ENCODE data around the gene GLCE. TPM values are rescaled to one million over a fixed set of nuclear protein-coding genes. Genes with fewer than 3 reads are reported as not detected.

The GLCE gene
- total RNA-seq, 4 donors from 2014 or later = 20.4 to 26.1 (median 22.9) TPM

DNA sequence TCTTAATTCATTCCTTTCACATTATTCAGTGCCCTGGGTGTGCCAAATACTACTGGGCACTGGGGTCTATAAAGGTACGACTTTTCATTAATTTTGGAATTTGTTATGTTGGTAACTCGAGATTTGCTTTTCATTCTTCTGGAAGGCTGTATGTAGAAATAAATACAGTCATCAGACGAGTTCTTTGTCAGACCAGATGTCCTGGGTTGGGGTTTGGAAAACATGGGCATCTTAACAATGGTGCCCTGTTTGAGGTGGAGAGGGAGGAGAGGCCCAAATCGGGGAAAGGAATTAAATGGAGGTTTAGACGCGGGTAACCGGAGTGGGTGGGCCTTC is 662 bp upstream of the GLCE start:
- peak overlapping the region; percentile 81 to 99 (median 90) for H3K4me3 ChIP-seq
- H3K9me3 ChIP-seq = no peaks in the 10 kb centered on the region
- peak overlapping the region; percentile 87 to 92 (median 91) for H3K27ac ChIP-seq
- no peaks in the 10 kb centered on the region for H3K36me3 ChIP-seq
- intact Hi-C loops (cut with DNase I) = no loop called here
- no peak for TF ChIP-seq CTCF (IDR thresholded peaks at IDR 0.05)
- no peak for TF ChIP-seq POLR2A (IDR thresholded peaks at IDR 0.05)
- 13 to 15% methylated on average over 7 of the region's 7 CpGs for WGBS, 2 donors
- no peak for DNase-seq
- no peaks in the 10 kb centered on the region for H3K27me3 ChIP-seq
- H3K4me1 ChIP-seq = peaks cover 0 to 26% (median under 1%) of the 10 kb centered on the region in 3 donors

DNA sequence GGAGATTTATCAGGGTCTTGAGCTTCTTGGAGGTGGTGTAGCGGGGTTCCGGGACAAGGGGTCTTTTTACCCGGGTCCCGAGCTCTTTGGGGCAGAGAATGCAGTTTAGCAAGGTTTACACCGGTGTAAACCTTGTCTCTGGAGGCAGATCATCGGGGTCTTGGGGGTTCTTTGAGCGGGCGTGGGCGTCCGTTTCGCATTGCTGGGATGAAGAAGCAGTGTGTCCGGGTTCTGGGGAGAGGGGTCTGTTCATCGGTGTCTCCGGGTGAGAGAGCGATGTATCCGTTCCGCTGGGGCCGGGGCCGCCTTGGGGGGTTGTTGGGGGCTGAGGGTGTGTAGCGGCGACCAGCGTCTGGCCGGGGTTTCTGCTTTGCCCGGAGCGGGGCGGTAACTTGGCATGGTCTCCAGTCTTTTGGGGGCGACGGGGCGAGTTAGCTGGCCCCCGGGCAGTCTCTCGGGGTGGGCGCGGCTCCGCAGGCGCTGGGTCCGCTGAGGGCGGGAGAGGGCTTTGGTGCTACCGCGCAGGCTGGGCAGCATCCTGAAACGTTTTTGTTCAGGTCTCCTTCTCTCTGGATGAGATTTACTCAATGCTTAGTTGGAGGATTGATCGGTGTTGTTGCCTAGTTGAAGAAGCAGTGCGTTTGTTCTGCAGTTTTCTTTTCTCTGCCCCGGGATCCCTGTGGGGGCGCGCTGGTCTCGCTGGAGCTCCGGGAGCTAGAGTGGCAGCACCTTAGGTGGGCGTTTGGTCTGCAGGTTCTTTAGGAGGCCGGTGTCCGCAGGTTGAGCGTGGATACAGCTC is 843 bp downstream of the GLCE start:
- Histone ChIP-seq H3K36me3 (no peaks in the 10 kb centered on the region), H3K4me3 (peak overlapping the region; percentile 81 to 99 (median 90)), H3K27ac (peak overlapping the region; percentile 87 to 92 (median 91)), H3K4me1 (peaks cover 0 to 36% (median 0%) of the 10 kb centered on the region in 3 donors), H3K9me3 (no peaks in the 10 kb centered on the region), H3K27me3 (no peaks in the 10 kb centered on the region)
- DNase-seq = no peak
- intact Hi-C loops (cut with DNase I) = no loop called here
- 0% methylated on average over 8 to 28 of the region's 51 CpGs for WGBS, 2 donors
- TF ChIP-seq POLR2A (IDR thresholded peaks at IDR 0.05) = no peak
- no peak for TF ChIP-seq CTCF (IDR thresholded peaks at IDR 0.05)

- H3K4me3 ChIP-seq = peak overlapping the region; percentile 81 to 99 (median 90)
- 16 to 22% methylated on average over 5 of the region's 5 CpGs for WGBS, 2 donors
- intact Hi-C loops (cut with DNase I) = no loop called here
- H3K4me1 ChIP-seq = peaks cover 0 to 36% (median 0%) of the 10 kb centered on the region in 3 donors
- no peak for DNase-seq
- no peaks in the 10 kb centered on the region for H3K36me3 ChIP-seq
- H3K27ac ChIP-seq = peak overlapping the region in 1 of 4 donors; percentile 92
- no peaks in the 10 kb centered on the region for H3K9me3 ChIP-seq
- TF ChIP-seq POLR2A (IDR thresholded peaks at IDR 0.05) (no peak), CTCF (IDR thresholded peaks at IDR 0.05) (no peak)
- no peaks in the 10 kb centered on the region for H3K27me3 ChIP-seq
These were observed 1.4 kb downstream of the GLCE start for GRCh38 chr15:69161878-69162213.

DNA sequence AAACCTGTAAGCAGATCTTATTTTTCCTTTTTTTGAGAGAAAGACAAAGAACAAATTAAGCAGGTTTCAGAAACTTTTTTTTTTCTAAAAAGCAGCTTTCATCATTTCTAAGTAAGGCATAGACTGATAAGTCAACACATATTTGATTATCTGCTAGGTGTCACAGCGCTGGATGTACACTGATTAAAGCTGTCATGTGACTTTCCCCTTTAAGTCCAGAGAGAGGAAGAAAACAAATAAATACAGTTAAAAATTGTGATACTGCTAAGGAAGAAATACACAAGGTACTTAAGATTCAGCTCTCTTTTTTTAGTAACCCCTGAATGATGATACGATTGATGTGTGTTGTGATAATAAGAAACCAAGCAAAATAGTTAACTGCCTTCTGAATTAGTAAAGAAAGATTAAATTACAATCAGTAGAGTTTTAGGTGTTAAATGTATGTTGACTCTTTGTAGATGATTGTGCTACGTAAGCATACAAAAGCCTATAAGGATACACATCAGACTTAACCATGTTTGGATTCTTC is 2.8 kb downstream of the GLCE start:
- H3K4me1 ChIP-seq = peaks cover 0 to 49% (median 3%) of the 10 kb centered on the region in 3 donors
- intact Hi-C loops (cut with DNase I) = no loop called here
- no peak for DNase-seq
- no peaks in the 10 kb centered on the region for H3K36me3 ChIP-seq
- WGBS, 2 donors = 92% methylated on average over 3 of the region's 3 CpGs
- H3K27ac ChIP-seq = no peak overlapping the region
- H3K27me3 ChIP-seq = no peaks in the 10 kb centered on the region
- TF ChIP-seq POLR2A (IDR thresholded peaks at IDR 0.05) (no peak), CTCF (IDR thresholded peaks at IDR 0.05) (no peak)
- H3K4me3 ChIP-seq = no peak overlapping the region
- no peaks in the 10 kb centered on the region for H3K9me3 ChIP-seq

GRCh38 chr15:69164807-69165636 is 4.6 kb downstream of the GLCE start:
- intact Hi-C loops (cut with DNase I) = no loop called here
- Histone ChIP-seq H3K27ac (no peak overlapping the region), H3K36me3 (no peaks in the 10 kb centered on the region), H3K27me3 (no peaks in the 10 kb centered on the region), H3K9me3 (no peaks in the 10 kb centered on the region), H3K4me1 (peaks cover 0 to 42% (median 4%) of the 10 kb centered on the region in 3 donors), H3K4me3 (no peak overlapping the region)
- TF ChIP-seq CTCF (IDR thresholded peaks at IDR 0.05) (no peak), POLR2A (IDR thresholded peaks at IDR 0.05) (no peak)
- WGBS, 2 donors = 34 to 44% methylated on average over 3 of the region's 3 CpGs
- DNase-seq = no peak

Data from esophagus squamous epithelium (tissue), 5 donors.